ENCODE results near the gene SOCS6. TPM values are rescaled to one million over a fixed set of nuclear protein-coding genes. Genes with fewer than 3 reads are reported as not detected.

Gene SOCS6
- total and polyA plus RNA-seq, 2 of the 13 experiments (the other 11 are each of a cell fraction or from before 2014, with no cell fraction given), result 18.6 to 38.3 TPM

GRCh38 chr18:70289351-70290312 is 787 bp downstream of the SOCS6 start (continued):
- TF ChIP-seq ZNF83 (CRISPR knock-in tag; IDR thresholded peaks at IDR 0.05; ENCODE audit: borderline replicate concordance), result no peak
- TF ChIP-seq AKNA (CRISPR knock-in tag; IDR thresholded peaks at IDR 0.05; ENCODE audit: borderline replicate concordance), result no peak
- TF ChIP-seq BCLAF1 (IDR thresholded peaks at IDR 0.05), result no peak
- TF ChIP-seq ZNF468 (CRISPR knock-in tag; IDR thresholded peaks at IDR 0.05), result no peak
- TF ChIP-seq PHF8 (CRISPR knock-in tag; IDR thresholded peaks at IDR 0.05), result peak; percentile 40
- no peak for TF ChIP-seq ZSCAN9 (CRISPR knock-in tag; IDR thresholded peaks at IDR 0.05; ENCODE audit: borderline replicate concordance)
- TF ChIP-seq KDM3A (CRISPR knock-in tag; IDR thresholded peaks at IDR 0.05; ENCODE audit: low read depth), result no peak
- TF ChIP-seq SRSF4 (IDR thresholded peaks at IDR 0.05; ENCODE audit: low read depth, low read length, poor library complexity, severe bottlenecking), result no peak
- TF ChIP-seq HMG20A (CRISPR knock-in tag; IDR thresholded peaks at IDR 0.05; ENCODE audit: borderline replicate concordance), result no peak
- TF ChIP-seq DRAP1 (CRISPR knock-in tag; IDR thresholded peaks at IDR 0.05), result 0 out of 2 replicates have a peak, but pooled peaks have one; percentile 19
- no peak for TF ChIP-seq ZNF605 (CRISPR knock-in tag; IDR thresholded peaks at IDR 0.05)
- no peak for TF ChIP-seq SMAD3 (CRISPR knock-in tag; IDR thresholded peaks at IDR 0.05)
- peak; percentile 50; the same call in 1 of the 2 replicates for TF ChIP-seq YEATS4 (CRISPR knock-in tag; IDR thresholded peaks at IDR 0.05; ENCODE audit: borderline replicate concordance)
- TF ChIP-seq RBFOX2 (IDR thresholded peaks at IDR 0.05; ENCODE audit: low read depth, low read length), result 0 out of 2 replicates have a peak, but pooled peaks have one; percentile 13
- 0 out of 2 replicates have a peak, but pooled peaks have one; percentile 41 for TF ChIP-seq ZNF234 (CRISPR knock-in tag; conservative IDR thresholded peaks at IDR 0.05)
- TF ChIP-seq PAXIP1 (CRISPR knock-in tag; conservative IDR thresholded peaks at IDR 0.05), result 0 out of 2 replicates have a peak, but pooled peaks have one; percentile 7
- TF ChIP-seq GATAD1 (CRISPR knock-in tag; IDR thresholded peaks at IDR 0.05), result 0 out of 2 replicates have a peak, but pooled peaks have one; percentile 16

Data from HepG2 (cell line).